Left colon (tissue), 2 donors: Measurements from ENCODE around the gene ADARB2. TPM values are rescaled to one million over a fixed set of nuclear protein-coding genes. Genes with fewer than 3 reads are reported as not detected.

Experiments used
- ATAC-seq: fragments of 200-7000 bp; cut with Tn5 transposase; one replicate; pipeline ENCODE4 v1.9.1; 2020; ENCODE audit warnings: mild to moderate bottlenecking, moderate library complexity
- DNase-seq, 2 donors: peaks; one replicate each; pipeline ENCODE4 v3.0.0-alpha.2; 2020
- intact Hi-C, 2 donors: fragments of 100-400 bp; cut with DNase I in 1 of 2; cut with micrococcal nuclease in 1 of 2; formaldehyde crosslinking; loops; one replicate each; pipeline versions ENCODE4 v1.11.2 to v1.14.0; 2022; cut with DNase I, micrococcal nuclease
- total RNA-seq, 2 donors: library from RNA; stranded (reverse); fragmentation: NEBNext Ultra II Directional; extraction: Animal tissue kit (Norgen Biotek cat#: 25700); gene quantifications; one replicate each; pipeline ENCODE4 v1.2.1, GENCODE V29; 2021
- donor health status: DM: no; HTN: no; CAD: no.
- donor health status: DM: yes; HTN: yes; CAD: no.

The ADARB2 gene
- total RNA-seq, 2 donors from 2014 or later = 0.21 to 0.73 TPM

DNA sequence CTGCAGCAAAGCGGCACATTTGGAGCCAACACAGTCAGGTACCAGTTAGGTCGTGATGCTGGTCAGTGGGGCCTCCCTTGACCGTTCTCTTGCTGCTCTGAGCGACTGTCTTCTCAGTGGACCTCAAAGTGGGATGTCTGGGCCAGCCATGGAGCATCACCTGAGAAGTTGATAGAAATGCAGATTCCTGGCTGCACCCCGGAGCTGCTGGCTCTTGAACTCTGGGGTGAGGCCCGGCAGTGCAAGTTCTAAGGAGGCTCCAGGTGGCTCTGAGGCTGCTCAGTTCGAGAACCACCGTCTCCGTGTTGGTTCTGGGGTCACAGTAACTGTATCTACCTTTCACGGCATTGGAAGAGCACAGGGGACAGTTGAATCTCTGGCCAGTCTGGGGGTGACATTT is 533.6 kb downstream of the ADARB2 start:
- ATAC-seq (no peak), DNase-seq (no peak)
- intact Hi-C loops = no loop called here

DNA sequence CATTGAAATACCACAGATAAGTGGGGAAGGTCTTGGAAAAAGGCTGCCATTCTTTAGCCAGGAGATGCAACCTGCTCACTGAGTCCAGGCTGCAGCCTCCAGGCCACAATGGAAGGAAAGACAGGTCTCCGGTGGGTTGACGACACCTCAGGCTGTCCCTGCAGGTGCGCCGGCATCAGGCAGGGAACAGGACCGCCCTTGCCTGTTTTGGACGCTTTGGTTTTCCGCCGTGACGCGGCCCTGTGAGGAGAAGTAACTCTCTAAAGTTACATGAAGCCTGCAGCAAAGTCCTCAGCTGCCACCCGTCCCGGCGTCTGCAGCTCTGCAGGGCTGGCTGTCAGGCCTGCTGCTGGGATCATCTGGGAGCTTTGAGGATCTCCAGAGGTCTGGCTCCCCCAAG is 534.1 kb downstream of the ADARB2 start:
- DNase-seq (no peak), ATAC-seq (no peak)

DNA sequence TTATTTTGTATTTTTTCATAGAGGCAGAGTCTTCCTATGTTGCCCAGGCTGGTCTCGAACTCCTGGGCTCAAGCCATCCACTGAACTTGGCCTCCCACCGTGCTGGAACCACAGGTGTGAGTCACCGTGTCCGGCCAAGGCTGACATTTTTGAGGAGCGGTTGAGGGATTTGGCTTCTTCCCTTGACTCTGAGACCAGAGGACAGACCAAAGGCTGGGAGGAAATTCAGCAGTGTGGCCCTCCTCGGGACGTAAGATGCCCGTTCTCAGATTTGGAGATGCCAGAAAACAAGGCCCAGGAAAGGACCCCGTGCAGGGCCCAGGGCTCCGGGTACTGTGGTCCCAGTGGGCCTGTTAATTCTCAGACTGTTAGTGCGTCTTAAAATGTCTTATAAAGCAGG is 535.0 kb downstream of the ADARB2 start:
- ATAC-seq = no peak
- DNase-seq = no peak

More for the DNA sequence above, 534.1 kb downstream of the ADARB2 start:
- intact Hi-C loops = no loop called here

DNA sequence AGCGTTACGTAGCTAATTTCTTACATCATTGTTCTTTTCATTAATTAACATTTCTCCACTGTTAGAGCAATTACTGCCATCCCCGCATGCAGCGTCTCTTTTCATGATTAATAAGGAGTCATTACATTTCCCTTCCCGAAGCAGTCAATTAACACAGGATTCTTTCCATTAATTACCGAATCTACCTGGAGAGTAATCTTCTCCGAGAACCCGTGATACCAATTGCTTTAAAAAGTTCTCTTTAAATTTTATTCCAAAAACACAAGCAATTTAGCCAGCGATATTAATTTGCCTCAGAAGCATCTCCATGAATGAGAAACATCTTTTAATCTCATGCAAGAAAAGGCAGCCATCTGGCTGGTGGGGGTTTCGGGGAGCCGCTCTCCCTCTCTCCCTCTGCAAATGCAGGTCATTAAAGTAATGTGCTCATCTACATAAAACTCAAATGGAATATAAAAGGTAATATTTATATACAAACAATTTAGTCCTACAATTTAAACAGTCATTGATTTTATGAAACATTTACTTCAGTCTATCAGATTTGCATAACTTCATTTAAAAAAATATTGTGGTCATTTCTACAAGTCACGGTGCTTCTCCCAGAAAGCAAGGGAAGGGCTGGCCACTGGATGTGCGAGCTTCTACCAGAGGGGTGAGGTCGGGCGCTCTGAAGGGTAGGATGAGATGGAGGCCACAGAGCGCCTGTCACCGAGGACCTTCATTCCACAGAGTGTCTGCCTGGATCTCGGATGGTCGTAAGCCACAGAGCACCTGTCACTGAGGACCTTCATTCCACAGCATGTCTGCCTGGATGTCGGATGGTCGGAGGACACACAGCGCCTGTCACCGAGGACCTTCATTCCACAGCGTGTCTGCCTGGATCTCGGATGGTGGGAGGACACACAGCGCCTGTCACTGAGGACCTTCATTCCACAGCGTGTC is 536.2 kb downstream of the ADARB2 start:
- intact Hi-C loops = no loop called here
- DNase-seq = no peak
- no peak for ATAC-seq

More for the DNA sequence above, 535.0 kb downstream of the ADARB2 start:
- intact Hi-C loops = no loop called here

DNA sequence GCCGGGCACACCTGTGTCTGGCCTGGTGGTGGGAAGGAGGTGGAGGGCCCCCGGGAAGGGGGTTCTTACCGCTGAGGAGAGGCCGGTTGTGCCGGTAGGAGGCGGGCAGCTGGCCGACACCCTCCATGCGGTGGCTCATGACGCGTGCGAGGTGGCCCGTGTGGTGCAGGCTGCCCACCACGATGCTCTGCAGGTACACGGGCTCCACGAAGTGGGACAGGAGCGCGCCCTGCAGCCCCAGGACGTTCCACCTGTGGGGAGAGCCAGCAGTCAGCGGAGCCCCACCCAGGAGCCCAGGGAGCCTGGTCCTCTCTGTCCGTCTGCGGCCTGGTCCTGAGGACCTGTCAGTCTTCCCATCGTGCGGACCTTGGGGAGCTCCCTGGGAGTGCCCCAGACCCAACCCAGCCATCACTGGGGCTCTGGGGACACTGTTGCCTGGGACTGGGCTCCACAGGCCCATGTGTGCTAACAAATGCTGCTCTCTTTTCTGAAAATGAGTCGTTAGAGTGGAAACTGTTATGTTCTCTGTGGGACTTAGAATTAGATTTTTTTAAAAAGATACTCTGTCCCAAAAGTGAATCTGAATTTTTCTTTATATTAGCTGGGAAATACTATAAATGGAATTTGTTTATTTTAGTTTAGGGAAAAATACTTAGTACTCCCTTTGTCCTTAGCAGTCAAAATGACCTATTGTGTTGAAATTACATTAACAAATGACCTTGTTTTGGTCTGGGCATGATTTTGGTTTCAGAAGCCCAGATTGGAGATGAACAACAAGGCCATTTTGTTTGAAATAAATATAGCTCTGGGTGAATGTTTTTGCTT is 537.2 kb downstream of the ADARB2 start:
- intact Hi-C loops = no loop called here
- ATAC-seq = no peak
- DNase-seq = no peak

DNA sequence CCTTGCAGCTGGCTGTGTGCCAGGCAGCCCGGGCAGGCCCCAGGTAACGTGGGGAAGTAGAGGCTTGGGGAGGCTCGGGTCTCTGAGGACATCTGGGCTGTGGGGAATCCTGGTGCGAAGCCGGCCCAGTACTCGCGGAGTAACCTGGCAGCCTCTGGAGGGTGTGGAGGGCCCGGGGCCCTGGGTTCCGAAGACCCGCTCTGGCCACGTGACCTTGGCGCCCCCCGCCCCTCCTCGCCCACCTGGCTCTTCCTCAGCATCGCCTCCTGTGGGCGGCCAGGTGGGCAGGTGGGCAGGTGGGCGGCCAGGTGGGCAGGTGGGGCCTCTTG is 538.0 kb downstream of the ADARB2 start:
- intact Hi-C loops = no loop called here
- no peak for DNase-seq
- ATAC-seq = no peak

DNA sequence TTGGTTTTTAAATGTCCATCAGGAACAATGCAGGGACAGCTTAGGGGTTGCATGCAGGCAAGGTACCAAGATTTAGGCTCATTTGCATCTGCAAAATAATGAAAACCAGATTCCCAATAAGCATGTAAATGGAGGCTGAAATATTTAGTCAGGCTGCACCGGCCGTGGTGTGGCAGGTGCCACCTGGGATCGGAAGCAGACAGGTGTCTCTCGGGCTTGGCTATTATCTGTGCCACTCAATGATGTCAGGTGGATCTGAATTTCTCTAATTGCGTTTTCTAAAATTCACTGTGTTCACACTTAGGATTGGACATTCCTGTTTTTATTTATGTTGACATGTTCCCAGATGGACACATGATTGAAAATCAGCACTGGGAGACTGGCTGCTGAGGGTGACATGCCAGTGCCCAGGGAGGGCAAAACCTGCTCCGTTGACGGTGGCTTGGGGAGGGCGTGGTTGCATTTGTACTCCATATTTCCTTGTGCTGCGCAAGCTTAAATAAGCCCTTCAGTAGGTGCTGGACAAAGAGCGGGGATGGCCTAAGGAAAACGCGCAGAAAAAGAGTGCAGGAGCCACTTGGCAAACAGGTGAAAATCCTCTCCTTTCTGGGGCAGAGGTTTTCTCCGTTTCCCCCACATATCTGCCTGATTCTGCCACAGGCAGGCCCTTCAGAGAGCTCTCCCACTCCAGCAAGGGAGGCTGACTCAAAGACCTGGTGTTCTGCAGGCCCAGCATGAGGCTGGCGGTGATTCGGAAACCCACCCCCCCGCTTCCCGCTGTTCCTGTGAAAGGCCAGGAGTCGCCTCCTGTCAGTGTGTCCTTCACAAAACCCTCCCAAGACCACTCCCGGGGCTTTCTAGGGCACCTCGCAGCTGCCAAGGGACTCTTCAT is 538.6 kb downstream of the ADARB2 start:
- peak; percentile 93 for ATAC-seq
- intact Hi-C loops = no loop called here
- peak in 1 of 2 donors; percentile 56 for DNase-seq

DNA sequence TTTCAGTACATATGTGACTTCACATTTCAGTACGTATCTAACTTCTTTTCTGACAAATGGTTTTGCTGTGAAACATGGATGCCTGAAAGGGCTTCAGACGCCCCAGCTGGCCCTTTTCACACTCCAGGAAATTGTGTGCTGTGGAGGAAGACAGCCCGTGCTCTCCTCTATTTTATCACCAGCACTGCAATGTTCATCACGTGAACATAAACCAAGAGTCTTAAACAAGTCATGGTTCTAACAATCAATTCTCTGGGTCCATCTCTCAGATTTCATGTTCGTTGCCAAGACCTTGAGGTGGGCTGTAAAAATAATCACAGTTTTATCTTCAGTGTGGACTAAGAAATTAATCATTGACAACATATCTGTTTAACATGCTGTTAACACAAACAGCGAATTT is 539.9 kb downstream of the ADARB2 start:
- intact Hi-C loops = no loop called here
- DNase-seq (no peak), ATAC-seq (peak; percentile 73)

DNA sequence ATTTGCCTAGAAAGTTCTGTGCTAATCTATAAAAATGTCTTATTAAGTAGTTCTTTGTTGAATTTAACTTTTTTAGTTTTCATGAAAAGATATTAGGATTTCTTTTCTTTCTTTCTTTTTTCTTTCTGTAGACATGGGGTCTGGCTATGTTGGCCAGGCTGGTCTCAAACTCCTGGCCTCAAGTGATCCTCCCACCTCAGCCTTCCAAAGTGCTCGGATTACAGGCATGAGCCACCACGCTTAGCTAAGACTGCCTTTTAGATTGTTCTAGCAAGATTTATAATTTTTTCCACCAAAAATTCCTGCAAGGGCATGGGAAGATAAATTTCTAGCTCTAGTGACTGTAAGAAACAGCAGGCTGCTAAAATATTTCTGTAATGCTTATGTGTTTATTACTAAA is 540.7 kb downstream of the ADARB2 start:
- ATAC-seq = no peak
- intact Hi-C loops = no loop called here
- DNase-seq = no peak

DNA sequence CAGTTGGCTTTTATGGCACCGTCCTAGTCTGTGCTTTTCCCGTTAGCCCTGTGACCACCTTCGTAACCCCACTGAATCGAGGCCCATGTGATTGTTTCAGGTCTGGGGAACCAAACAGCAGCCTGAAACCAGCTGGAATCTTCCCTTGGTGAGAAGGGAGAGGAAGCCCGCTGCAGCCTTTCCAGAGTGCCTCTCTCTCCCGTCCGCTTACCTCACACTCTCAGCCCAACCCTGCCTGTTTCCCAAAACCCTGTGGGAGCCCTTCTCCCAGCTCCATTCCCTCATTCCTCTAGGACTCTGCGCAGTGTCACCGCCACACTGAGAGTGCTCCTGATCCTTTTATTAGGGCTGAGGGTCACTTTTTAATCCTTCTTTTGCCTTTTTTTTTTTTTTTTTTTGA is 541.5 kb downstream of the ADARB2 start:
- DNase-seq (no peak), ATAC-seq (no peak)
- intact Hi-C loops = no loop called here

DNA sequence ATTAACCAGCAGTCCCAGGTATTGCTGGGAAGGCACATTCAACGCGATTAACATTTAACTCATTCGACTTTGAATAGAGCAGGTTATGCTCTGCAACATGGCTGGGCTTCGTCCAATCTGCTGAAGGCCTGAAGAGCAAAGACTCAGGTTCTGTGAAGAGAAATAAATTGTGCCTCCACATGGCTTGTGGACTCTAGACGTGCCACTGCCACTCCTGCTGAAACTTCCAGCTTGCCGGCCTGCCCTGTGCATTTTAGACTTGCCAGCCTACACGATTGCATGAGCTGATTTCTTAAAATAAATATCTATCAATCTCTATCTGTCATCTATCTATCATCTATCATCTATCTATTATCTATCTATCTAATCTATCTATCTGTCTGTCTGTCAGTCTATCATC is 543.2 kb downstream of the ADARB2 start:
- DNase-seq = no peak
- intact Hi-C loops = no loop called here
- no peak for ATAC-seq

DNA sequence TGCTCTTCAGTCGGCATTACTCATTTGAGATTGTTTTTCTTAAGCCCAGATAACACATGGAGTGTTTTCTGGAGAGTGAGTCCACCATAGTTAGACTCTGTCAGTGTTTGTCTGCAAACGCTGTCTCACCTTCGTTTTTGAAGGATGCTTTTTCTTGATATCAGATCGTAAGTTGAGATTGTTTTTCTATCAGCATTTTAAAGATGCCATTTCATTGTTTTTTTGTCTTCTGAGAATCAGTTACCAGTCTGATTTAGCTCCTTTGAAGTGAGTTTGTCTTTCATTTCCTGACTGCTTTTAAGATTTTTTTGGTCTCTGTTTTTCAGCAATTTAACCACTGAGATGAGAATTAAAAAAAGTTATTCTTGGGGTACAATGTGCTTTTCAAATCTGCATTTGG is 543.8 kb downstream of the ADARB2 start:
- ATAC-seq (no peak), DNase-seq (no peak)
- intact Hi-C loops = no loop called here

DNA sequence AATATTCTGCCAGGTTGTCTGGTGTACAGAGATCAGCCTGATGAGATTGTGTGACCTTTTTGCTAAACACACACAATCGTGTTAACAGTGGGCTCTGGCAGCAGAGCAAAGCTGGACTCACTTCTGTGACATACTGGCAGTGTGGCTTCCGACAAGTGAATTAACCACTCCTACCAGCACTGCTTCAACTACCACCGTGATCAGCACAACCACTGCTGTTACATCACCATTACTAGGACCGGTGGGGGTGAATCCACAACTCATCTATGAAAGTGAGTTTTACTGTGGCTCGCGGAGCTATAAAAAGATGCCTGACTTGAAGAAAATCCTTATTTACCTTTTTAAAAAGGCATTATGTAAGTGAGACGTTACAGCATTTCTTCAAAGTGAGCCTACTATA is 545.6 kb downstream of the ADARB2 start:
- DNase-seq (peak in 1 of 2 donors; percentile 4), ATAC-seq (no peak)
- intact Hi-C loops = no loop called here

DNA sequence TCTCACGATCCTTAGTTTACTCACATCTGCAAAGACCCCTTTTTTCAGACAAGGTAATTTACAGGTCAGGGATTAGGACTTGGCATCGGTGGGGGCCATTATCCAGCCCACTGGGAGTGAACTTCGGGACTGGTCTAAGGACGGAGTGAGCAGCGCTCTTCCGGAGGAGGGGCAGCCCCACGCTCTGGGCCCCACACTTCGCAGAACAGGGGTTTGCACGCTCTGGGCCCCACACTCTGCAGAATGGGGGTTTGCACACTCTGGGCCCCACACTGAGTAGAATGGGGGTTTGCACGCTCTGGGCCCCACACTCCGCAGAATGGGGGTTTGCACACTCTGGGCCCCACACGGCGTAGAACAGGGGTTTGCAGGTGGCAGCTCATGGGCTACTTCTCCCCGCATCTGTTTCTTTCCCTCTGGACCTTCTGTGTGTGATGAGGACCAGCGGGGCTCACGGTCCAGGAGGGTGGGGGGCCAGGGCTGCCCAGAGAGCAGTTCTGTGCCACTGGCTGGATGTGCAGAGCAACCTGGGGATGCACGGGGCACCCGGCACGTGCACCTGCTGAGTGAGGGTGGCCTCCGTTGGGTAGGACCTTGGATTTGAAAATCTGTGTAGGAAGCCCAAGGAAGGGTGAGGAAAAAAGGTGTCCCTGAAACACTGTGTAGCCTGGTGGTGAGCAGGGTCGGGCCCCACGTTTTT is 546.4 kb downstream of the ADARB2 start:
- no peak for ATAC-seq
- DNase-seq = no peak
- intact Hi-C loops = no loop called here

DNA sequence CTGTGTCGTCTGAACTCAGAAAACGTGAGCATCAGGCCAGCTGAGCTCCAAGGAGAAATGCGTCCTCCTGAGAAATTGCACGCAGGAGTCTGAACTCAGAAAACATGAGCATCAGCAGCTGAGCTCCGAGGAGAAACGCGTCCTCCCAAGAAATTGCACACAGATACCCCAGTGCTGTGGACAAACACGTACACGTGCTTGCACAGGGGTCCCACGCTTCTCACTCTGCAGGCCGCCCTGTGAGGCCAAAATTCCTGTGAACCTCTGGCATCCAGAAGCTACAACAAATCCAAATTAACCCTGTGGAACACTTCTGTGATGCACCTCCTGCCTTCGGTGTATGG is 547.3 kb downstream of the ADARB2 start:
- DNase-seq (no peak), ATAC-seq (no peak)
- intact Hi-C loops = no loop called here

DNA sequence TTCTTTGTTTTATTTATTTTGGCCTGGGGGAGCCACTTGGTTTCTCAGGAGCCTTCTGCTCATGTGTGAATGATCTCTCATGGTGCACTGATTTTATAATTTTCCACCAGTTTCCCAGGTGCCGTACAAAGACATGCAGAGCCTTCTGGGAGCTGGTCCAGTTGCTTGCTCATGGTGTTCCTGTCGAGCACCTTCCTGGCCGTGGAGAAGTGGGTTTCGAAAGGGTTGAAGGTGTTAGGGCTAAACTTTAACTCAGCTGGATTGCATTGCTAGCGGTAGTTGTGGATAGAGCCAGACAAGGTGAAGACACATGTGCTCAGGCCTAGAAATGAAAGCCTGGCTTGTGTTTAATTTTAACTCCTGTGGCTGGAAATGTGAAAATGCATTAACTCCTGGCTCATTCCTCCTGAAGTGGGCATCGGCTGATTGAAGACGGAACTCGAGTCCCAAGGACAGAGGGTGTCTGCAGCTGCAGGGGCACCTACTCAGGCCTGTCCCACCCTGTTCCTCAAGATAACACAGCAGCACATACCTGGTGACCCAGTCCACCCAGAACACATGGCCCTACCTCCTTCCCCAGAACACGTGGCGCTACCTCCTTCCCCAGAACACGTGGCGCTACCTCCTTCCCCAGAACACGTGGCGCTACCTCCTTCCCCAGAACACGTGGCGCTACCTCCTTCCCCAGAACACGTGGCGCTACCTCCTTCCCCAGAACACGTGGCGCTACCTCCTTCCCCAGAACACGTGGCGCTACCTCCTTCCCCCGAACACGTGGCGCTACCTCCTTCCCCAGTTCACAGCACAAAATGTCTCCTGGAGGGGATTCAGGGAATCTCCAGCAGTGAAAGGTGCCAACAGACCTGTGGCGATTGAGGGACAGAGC is 547.9 kb downstream of the ADARB2 start:
- DNase-seq (no peak), ATAC-seq (no peak)
- intact Hi-C loops = no loop called here

DNA sequence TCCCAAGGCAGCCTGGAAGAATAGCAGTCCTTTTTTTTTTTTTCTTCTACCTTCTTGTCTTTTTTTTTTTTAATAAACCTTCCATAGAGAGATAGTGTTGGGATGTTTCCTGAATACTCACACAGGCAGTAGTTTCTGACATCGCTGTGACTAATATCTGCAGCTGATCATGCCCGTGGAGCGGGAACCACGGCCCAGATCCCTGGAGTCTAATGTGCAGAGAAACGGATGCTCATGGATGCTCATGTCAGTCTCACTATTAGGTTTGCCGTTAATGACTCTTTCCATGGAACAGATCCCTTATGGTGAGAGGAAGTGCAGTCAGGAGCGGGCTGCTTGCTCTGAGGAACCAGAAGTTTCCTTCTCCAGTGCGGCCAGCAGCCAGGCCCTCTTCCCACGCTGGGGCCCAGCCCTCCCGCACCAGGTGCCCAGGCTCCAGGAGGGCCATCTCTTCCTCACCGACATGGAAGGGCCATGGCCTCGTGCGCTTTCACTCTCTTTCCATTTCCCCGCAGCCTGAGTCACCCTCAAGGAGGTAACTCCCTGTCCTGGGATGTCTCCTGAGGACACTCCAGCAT is 548.7 kb downstream of the ADARB2 start:
- intact Hi-C loops = no loop called here
- DNase-seq = no peak
- ATAC-seq = no peak
